Neural crest cell (in vitro differentiated cells): Measurements from ENCODE around the gene ZDHHC11. TPM values are rescaled to one million over a fixed set of nuclear protein-coding genes. Genes with fewer than 3 reads are reported as not detected.

ENCODE experiments used
- DNase-seq: peaks from one replicate; pipeline ENCODE4 v3.0.0; 2021; ENCODE audit warnings: low read depth, mixed read lengths, low spot score
- H3K27ac Mint-ChIP-seq: one replicate; pipeline ENCODE4 v1.8.0; 2021; ENCODE audit warnings: mild to moderate bottlenecking, mixed read lengths; ENCODE audit not compliant: unreplicated experiment
- H3K27me3 Mint-ChIP-seq: 2 replicates; pipeline ENCODE4 v1.8.0; 2021; ENCODE audit warnings: low read depth, mild to moderate bottlenecking, mixed read lengths
- H3K36me3 Mint-ChIP-seq: 2 replicates; pipeline ENCODE4 v1.8.0; 2021; ENCODE audit warnings: low read depth, mild to moderate bottlenecking, mixed read lengths
- H3K4me1 Mint-ChIP-seq: 2 replicates; pipeline ENCODE4 v1.8.0; 2021; ENCODE audit warnings: mixed read lengths
- H3K4me3 Mint-ChIP-seq: one replicate; pipeline ENCODE4 v1.8.0; 2021; ENCODE audit warnings: mild to moderate bottlenecking, mixed read lengths
- H3K9me3 Mint-ChIP-seq: 2 replicates; pipeline ENCODE4 v1.8.0; 2021; ENCODE audit warnings: mixed read lengths
- total RNA-seq: library from RNA; stranded (reverse); gene quantifications from 2 replicates; pipeline ENCODE4 v1.2.1, GENCODE V29; 2021
- TF ChIP-seq, protein P1 (sequence below): fragments of 200-600 bp; sonication (generic); conservative IDR thresholded peaks from 2 replicates; pipeline ENCODE4 v1.5.0; 2021; ENCODE audit warnings: antibody characterized with exemption, mild to moderate bottlenecking

Gene ZDHHC11
- total RNA-seq, 1 donor from 2014 or later, result 17.2 TPM

DNA sequence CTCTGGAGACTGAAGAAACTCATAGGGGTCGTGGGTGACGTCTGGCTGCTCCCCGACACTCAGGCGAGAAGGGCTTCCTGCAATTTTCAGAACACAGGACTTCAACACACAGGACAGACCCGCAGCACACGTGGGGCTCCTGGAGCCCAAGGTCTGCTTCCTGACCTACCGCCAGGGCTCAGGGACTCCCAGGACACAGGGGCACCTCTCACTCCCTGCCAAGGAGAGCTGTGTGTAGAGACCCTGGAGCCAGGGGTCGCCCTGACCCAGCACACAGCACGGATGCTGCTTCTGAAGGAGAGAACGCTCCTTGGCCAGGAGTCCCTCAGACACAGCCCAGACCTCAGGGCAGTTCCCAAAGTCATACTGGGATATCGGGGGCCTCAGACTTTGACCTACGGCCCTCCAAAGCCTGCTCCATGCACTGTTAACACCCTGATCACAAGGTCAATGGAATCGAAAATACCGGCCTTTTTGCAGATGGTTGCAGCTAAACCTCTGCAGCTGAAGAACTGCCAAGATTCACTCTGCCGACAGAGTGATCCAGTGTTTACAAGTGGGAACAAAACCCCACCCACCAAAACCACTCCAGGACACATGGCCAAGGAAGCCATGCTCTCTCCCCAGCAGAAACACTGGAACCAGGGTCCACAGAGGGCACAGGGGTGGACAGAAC is 13.8 kb upstream of the ZDHHC11 start:
- peaks cover 11% of the 10 kb centered on the region for H3K36me3 Mint-ChIP-seq
- DNase-seq, result no peak

GRCh38 chr5:863244-863805 is 12.5 kb upstream of the ZDHHC11 start:
- H3K36me3 Mint-ChIP-seq, result peaks cover 8% of the 10 kb centered on the region
- H3K27ac Mint-ChIP-seq, result no peak overlapping the region
- H3K4me3 Mint-ChIP-seq, result no peak overlapping the region
- TF ChIP-seq, protein P1, sequence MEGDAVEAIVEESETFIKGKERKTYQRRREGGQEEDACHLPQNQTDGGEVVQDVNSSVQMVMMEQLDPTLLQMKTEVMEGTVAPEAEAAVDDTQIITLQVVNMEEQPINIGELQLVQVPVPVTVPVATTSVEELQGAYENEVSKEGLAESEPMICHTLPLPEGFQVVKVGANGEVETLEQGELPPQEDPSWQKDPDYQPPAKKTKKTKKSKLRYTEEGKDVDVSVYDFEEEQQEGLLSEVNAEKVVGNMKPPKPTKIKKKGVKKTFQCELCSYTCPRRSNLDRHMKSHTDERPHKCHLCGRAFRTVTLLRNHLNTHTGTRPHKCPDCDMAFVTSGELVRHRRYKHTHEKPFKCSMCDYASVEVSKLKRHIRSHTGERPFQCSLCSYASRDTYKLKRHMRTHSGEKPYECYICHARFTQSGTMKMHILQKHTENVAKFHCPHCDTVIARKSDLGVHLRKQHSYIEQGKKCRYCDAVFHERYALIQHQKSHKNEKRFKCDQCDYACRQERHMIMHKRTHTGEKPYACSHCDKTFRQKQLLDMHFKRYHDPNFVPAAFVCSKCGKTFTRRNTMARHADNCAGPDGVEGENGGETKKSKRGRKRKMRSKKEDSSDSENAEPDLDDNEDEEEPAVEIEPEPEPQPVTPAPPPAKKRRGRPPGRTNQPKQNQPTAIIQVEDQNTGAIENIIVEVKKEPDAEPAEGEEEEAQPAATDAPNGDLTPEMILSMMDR, result no peak
- no peak for DNase-seq
- H3K9me3 Mint-ChIP-seq, result no peaks in the 10 kb centered on the region
- H3K4me1 Mint-ChIP-seq, result no peaks in the 10 kb centered on the region
- no peaks in the 10 kb centered on the region for H3K27me3 Mint-ChIP-seq

More for the DNA sequence above, 13.8 kb upstream of the ZDHHC11 start:
- TF ChIP-seq, protein P1, result no peak
- Mint-ChIP-seq H3K27me3 (no peaks in the 10 kb centered on the region), H3K4me3 (no peak overlapping the region), H3K4me1 (no peaks in the 10 kb centered on the region), H3K27ac (no peak overlapping the region), H3K9me3 (no peaks in the 10 kb centered on the region)

DNA sequence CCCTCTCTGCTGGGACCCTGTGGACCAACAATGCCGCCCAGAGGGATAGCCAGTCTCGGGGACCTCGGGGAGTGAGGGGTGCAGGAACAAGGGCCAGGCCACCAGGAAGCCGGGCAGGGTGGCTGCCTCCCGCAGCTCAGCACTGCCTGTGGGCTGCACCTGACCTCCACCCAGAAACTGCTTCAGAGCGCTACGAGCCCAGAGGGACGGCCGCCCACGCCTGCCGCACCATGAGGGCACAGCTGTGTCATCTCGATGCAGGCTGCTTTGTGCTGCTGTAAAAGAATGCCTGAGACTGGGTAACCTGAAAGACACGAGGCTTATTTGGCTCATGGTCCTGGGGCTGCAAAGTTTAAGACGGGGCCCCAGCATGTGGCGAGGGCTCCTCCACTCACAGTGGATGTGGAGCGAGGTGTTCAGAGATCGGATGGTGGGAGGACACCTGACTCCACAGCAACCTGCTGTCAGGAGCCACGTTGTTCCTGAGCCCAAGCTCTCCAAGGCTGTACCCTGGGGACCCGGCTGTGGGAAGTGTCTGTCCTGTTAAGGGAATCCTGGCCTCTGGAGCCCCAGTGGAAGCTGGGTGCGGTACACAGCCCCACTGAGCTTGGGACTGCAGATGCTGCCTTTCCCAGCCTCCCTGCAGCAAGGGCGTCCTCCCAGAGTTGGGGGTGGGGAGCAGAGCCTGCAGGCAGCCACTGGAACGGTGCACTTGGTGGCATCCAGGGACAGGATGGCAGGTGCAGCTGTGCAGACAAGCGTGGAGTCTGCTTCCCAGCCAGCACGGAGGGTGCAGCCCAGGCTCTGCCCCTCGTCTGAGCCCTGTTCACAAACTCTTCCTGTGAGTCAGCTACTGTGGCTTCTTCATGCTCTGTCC is 11.8 kb upstream of the ZDHHC11 start:
- no peaks in the 10 kb centered on the region for H3K27me3 Mint-ChIP-seq
- no peak overlapping the region for H3K27ac Mint-ChIP-seq
- no peaks in the 10 kb centered on the region for H3K4me1 Mint-ChIP-seq
- H3K4me3 Mint-ChIP-seq, result no peak overlapping the region
- peaks cover 3% of the 10 kb centered on the region for H3K36me3 Mint-ChIP-seq
- H3K9me3 Mint-ChIP-seq, result no peaks in the 10 kb centered on the region
- TF ChIP-seq, protein P1, result no peak
- no peak for DNase-seq

DNA sequence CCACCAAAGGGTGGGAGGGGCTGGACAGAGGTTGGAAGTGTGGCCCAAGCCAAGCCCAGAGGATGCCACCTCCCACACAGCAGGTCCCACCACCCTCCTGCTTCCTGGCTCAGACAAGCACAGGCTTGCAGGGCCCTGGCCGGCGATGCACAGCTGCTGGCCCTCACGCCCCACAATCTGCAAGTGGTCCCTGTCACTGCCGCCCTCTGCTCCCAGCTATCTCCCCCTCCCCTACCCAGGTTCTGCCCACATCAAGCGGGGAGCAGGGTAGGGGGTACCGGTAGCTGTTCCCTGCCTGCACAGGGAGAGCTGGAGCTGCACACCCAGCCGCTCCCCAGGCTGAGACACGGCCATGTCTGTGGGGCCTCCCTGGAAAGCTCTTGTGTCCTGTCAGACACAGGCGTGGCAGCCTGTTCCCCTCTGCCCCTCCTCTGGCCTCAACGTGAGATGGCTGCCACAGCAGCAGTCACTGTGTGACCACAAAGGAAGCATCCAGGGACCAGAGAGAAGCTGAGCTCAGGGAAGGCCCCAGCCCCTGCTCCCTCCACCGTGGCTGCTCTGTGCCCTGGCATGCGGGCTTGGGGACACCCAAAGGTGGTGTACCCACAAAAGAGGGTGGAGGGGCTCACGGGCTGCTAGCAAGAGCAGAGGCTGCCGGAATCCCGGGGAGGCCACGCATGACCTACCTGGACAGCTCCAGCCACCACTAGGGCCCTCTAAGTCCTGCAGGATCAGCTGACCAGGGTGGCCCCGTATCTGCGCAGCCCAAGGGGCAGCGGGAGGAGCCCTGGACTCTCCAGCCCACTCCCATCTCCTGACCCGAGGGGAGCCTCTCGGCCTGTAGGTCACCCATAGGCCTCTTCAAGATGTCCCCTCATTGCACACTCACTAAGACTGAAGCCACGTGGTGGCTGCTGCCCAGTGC is 10.9 kb upstream of the ZDHHC11 start:
- Mint-ChIP-seq H3K9me3 (no peaks in the 10 kb centered on the region), H3K4me1 (no peaks in the 10 kb centered on the region), H3K27ac (no peak overlapping the region), H3K27me3 (no peaks in the 10 kb centered on the region), H3K36me3 (peaks cover 2% of the 10 kb centered on the region), H3K4me3 (no peak overlapping the region)
- TF ChIP-seq, protein P1, result no peak
- no peak for DNase-seq
